ENCODE data around the gene DET1. TPM values are rescaled to one million over a fixed set of nuclear protein-coding genes. Genes with fewer than 3 reads are reported as not detected.

The DET1 gene
- total and polyA plus RNA-seq, 2 of the 13 experiments (the other 11 are each of a cell fraction or from before 2014, with no cell fraction given), result 2.2 to 4.2 TPM

DNA sequence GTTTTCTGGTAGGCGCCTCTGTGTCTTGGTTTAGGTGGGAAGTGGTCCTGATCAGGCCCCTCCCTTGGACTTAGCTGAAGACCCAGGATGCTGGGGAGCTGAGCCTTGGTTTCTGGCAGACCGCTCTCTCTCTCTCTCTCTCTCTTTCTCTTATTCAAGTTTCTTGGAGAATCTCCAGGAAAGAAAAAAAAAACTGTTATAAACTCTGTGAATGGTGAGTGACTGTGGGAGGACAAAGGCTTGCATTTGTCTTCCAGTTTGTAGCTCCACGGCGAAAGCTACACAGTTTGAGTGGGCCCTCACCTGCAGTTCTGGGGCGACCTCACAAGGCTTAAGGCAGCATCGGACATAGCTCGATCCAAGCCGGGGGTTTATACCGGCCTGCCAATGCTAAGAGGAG is 7.5 kb downstream of the DET1 start:
- intact Hi-C loops (cut with micrococcal nuclease; ENCODE audit: unreplicated experiment), result no loop called here
- H3K27me3 ChIP-seq (ENCODE audit: control insufficient read depth in 1 of 2, insufficient read depth in 2 of 2, low read length in 2 of 2), result no peaks in the 10 kb centered on the region
- H3K27ac ChIP-seq (ENCODE audit: extremely low read length, insufficient read depth, low read length), result no peak overlapping the region
- no peaks in the 10 kb centered on the region for H3K79me2 ChIP-seq (ENCODE audit: insufficient read depth, low read length)
- H3K4me1 ChIP-seq (ENCODE audit: insufficient read depth, low read length), result no peaks in the 10 kb centered on the region
- no peak overlapping the region for H3K4me3 ChIP-seq (replicated peaks in 1 of 3; ENCODE audit: insufficient read depth in 1 of 3, low read depth in 2 of 3, low read length in 3 of 3)
- H3K9ac ChIP-seq (ENCODE audit: insufficient read depth, low read depth, low read length), result no peak overlapping the region
- no peak for DNase-seq (ENCODE audit: low spot score)
- H3K36me3 ChIP-seq (replicated peaks in 1 of 2; ENCODE audit: control insufficient read depth in 1 of 2, insufficient read depth in 2 of 2, low read length in 2 of 2), result no peaks in the 10 kb centered on the region
- FAIRE-seq, result no peak
- H2AFZ ChIP-seq (ENCODE audit: low read length), result no peak overlapping the region
- in situ Hi-C loops (cut with HindIII; ENCODE audit: extremely low pct_ligation_motif_present, low pct_unique_long_range_greater_than_20kb), result no loop called here
- no peaks in the 10 kb centered on the region for H4K20me1 ChIP-seq (ENCODE audit: insufficient read depth, low read length)
- TF ChIP-seq, protein P1, sequence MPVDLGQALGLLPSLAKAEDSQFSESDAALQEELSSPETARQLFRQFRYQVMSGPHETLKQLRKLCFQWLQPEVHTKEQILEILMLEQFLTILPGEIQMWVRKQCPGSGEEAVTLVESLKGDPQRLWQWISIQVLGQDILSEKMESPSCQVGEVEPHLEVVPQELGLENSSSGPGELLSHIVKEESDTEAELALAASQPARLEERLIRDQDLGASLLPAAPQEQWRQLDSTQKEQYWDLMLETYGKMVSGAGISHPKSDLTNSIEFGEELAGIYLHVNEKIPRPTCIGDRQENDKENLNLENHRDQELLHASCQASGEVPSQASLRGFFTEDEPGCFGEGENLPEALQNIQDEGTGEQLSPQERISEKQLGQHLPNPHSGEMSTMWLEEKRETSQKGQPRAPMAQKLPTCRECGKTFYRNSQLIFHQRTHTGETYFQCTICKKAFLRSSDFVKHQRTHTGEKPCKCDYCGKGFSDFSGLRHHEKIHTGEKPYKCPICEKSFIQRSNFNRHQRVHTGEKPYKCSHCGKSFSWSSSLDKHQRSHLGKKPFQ (CRISPR knock-in tag; IDR thresholded peaks at IDR 0.05; ENCODE audit: insufficient replicate concordance), result no peak
- H3K4me2 ChIP-seq (ENCODE audit: low read depth, low read length), result no peak overlapping the region
- BruUV-seq (replicated peaks), result no TSS peak
- ChIA-PET POLR2A (interaction anchor here (0.7 kb wide), 1 partner anchor 191 kb away, joined by 4 read pairs; no protein-coding TSS in a partner anchor), CTCF (ENCODE audit: low intra/inter-chr PET ratio, low total read pairs) (no interaction called here)
- WGBS (ENCODE audit: low lambda C conversion rate), result 96% methylated on average over 9 of the region's 9 CpGs
- ATAC-seq, result no peak
- no peaks in the 10 kb centered on the region for H3K9me3 ChIP-seq (ENCODE audit: low read length)

DNA sequence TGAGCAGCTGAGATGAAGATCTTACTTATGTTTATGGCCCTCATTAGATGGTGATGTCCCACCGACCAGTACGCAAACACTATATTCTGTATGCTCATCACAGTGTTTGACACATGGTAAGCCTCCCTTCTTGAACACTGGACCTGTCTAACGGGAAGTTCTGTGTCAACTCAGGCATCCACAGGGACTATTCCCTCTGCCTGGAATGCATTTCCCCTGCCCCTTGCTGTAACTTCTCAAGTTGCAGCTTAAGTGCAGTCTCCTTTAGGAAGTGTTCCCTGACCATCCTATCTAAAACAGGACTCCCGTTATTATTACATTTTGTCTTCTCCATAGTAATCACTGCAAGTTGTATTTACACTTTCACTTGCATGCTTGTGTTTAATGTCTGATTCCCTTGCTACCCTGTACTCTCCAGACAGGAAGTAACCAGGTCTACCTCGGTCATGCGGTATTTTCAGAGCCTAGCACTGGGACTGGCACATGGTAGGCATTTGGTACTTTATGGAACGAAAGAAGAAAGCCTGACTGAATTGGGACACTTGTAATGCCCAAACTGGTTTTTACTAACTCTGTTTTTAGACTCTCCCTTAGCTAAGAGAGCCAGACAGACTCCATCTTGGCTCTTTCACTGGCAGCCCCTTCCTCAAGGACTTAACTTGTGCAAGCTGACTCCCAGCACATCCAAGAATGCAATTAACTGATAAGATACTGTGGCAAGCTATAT is 8.7 kb downstream of the DET1 start:
- WGBS (ENCODE audit: low lambda C conversion rate), result 81% methylated on average over 7 of the region's 7 CpGs
- no peak overlapping the region for H3K27ac ChIP-seq (ENCODE audit: extremely low read length, insufficient read depth, low read length)
- H3K27me3 ChIP-seq (ENCODE audit: control insufficient read depth in 1 of 2, insufficient read depth in 2 of 2, low read length in 2 of 2), result no peaks in the 10 kb centered on the region
- no peak for ATAC-seq
- ChIA-PET POLR2A (no interaction called here), CTCF (ENCODE audit: low intra/inter-chr PET ratio, low total read pairs) (no interaction called here)
- no peak overlapping the region for H3K4me3 ChIP-seq (replicated peaks in 1 of 3; ENCODE audit: insufficient read depth in 1 of 3, low read depth in 2 of 3, low read length in 3 of 3)
- no peak overlapping the region for H2AFZ ChIP-seq (ENCODE audit: low read length)
- H3K4me2 ChIP-seq (ENCODE audit: low read depth, low read length), result no peak overlapping the region
- no peaks in the 10 kb centered on the region for H4K20me1 ChIP-seq (ENCODE audit: insufficient read depth, low read length)
- H3K4me1 ChIP-seq (ENCODE audit: insufficient read depth, low read length), result no peaks in the 10 kb centered on the region
- no peak for DNase-seq (ENCODE audit: low spot score)
- intact Hi-C loops (cut with micrococcal nuclease; ENCODE audit: unreplicated experiment) (no loop called here), in situ Hi-C loops (cut with HindIII; ENCODE audit: extremely low pct_ligation_motif_present, low pct_unique_long_range_greater_than_20kb) (no loop called here)
- FAIRE-seq, result no peak
- H3K9ac ChIP-seq (ENCODE audit: insufficient read depth, low read depth, low read length), result no peak overlapping the region
- TF ChIP-seq ZNF816 (CRISPR knock-in tag; IDR thresholded peaks at IDR 0.05; ENCODE audit: borderline replicate concordance), result no peak
- no peak for TF ChIP-seq CEBPG (CRISPR knock-in tag; IDR thresholded peaks at IDR 0.05)
- TF ChIP-seq SOX5 (CRISPR knock-in tag; IDR thresholded peaks at IDR 0.05; ENCODE audit: borderline replicate concordance), result no peak
- no peak for TF ChIP-seq MEIS1 (CRISPR knock-in tag; IDR thresholded peaks at IDR 0.05; ENCODE audit: borderline replicate concordance)
- no peak for TF ChIP-seq ZNF143 (CRISPR knock-in tag; IDR thresholded peaks at IDR 0.05)
- TF ChIP-seq JDP2 (CRISPR knock-in tag; IDR thresholded peaks at IDR 0.05; ENCODE audit: borderline replicate concordance), result no peak
- TF ChIP-seq ZNF556 (CRISPR knock-in tag; IDR thresholded peaks at IDR 0.05; ENCODE audit: borderline replicate concordance), result no peak
- no peak for TF ChIP-seq KAT8 (CRISPR knock-in tag; IDR thresholded peaks at IDR 0.05)
- no peak for TF ChIP-seq NR2F1 (CRISPR knock-in tag; IDR thresholded peaks at IDR 0.05)
- TF ChIP-seq, protein P2, sequence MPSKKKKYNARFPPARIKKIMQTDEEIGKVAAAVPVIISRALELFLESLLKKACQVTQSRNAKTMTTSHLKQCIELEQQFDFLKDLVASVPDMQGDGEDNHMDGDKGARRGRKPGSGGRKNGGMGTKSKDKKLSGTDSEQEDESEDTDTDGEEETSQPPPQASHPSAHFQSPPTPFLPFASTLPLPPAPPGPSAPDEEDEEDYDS (CRISPR knock-in tag; IDR thresholded peaks at IDR 0.05), result no peak
- no peak for TF ChIP-seq FOXP1 (IDR thresholded peaks at IDR 0.05)
- no peak for TF ChIP-seq FOXP1 (CRISPR knock-in tag; IDR thresholded peaks at IDR 0.05)
- TF ChIP-seq PRPF4 (IDR thresholded peaks at IDR 0.05; ENCODE audit: low read depth, low read length, poor library complexity, severe bottlenecking), result no peak
- TF ChIP-seq ZNF567 (CRISPR knock-in tag; IDR thresholded peaks at IDR 0.05; ENCODE audit: borderline replicate concordance), result no peak
- TF ChIP-seq ZNF205 (CRISPR knock-in tag; IDR thresholded peaks at IDR 0.05), result no peak
- TF ChIP-seq NFYB (CRISPR knock-in tag; IDR thresholded peaks at IDR 0.05), result no peak
- no peak for TF ChIP-seq JUN (CRISPR knock-in tag; IDR thresholded peaks at IDR 0.05)
- BruUV-seq (replicated peaks), result no TSS peak
- H3K79me2 ChIP-seq (ENCODE audit: insufficient read depth, low read length), result no peaks in the 10 kb centered on the region
- H3K9me3 ChIP-seq (ENCODE audit: low read length), result no peaks in the 10 kb centered on the region
- no peaks in the 10 kb centered on the region for H3K36me3 ChIP-seq (replicated peaks in 1 of 2; ENCODE audit: control insufficient read depth in 1 of 2, insufficient read depth in 2 of 2, low read length in 2 of 2)
